ENCODE measurements around the gene SOX8. TPM values are rescaled to one million over a fixed set of nuclear protein-coding genes. Genes with fewer than 3 reads are reported as not detected.

SOX8 gene
- total RNA-seq, 1 donor from 2014 or later = 0.89 TPM

DNA sequence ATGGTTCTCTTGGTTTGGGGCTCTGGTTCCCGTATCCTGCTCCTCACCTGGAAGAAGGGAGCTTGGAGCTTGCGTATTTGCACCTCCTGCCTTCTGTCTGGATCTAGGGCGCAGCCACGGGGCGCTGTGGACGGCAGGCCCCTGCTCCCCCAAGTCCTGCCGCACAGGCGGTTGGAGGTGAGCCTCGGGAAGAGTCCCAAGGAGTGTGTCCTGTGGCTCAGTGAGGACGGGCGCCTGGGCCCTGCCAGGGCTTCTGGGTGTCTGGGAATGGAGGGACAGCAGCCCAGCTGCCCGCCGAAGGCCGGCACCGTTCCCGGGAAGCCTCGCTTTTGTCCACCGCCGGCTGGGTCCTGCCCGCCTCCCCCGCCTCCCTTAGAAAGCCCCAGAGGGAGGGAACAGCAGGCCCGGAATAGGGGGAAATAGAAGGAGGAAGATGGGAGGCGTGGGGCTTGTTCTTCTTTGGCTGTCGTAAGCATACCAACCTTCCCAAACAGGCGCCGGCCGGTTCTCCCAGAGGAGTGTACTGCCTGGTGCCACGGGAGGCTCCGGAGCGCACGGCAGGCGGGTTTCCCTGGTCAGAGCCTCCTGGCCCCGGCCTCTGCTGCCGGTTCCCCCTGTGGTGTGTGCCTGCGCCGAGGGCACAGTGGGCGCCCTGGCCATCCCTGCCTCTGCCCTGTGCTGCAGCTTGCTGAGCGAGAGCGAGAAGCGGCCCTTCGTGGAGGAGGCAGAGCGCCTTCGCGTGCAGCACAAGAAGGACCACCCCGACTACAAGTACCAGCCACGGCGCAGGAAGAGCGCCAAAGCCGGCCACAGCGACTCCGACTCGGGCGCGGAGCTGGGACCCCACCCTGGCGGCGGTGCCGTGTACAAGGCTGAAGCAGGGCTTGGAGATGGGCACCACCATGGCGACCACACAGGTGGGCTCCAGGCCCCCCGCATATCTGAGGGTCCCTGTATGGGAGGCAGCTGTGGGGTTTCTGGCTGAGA is 1.8 kb downstream of the SOX8 start:
- intact Hi-C loops (cut with DNase I) = no loop called here
- ATAC-seq = no peak
- DNase-seq (ENCODE audit: missing footprints) = no peak

DNA sequence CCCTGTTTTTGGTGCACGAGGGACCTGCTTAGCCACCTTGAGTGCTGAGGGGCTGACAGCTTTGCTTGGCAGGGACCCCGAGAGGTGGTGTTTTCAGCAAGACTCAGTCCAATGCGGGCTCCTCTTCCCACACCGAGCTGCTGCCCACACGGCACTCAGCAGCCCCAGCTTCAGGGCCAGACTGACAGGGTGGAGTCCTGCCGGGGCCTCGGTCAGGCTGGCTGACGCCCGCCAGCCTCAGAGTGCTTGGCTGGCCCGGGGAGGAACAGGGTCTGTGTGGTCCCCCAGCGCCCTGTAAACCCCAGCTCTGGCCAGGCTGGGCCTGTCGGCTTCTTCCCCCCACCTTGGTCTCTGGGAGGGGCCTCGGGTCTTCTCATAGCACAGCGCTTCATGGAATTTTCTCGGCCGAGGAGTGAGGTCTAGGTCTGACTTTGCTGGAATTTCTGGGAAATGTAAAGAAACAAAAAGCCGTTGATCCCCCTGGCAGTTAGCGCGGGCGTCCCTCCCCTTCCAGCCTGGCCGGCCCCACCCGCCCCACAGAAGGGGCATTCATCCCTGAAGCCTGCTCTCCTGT is 2.6 kb downstream of the SOX8 start:
- no peak for DNase-seq (ENCODE audit: missing footprints)
- intact Hi-C loops (cut with DNase I) = no loop called here
- no peak for ATAC-seq

DNA sequence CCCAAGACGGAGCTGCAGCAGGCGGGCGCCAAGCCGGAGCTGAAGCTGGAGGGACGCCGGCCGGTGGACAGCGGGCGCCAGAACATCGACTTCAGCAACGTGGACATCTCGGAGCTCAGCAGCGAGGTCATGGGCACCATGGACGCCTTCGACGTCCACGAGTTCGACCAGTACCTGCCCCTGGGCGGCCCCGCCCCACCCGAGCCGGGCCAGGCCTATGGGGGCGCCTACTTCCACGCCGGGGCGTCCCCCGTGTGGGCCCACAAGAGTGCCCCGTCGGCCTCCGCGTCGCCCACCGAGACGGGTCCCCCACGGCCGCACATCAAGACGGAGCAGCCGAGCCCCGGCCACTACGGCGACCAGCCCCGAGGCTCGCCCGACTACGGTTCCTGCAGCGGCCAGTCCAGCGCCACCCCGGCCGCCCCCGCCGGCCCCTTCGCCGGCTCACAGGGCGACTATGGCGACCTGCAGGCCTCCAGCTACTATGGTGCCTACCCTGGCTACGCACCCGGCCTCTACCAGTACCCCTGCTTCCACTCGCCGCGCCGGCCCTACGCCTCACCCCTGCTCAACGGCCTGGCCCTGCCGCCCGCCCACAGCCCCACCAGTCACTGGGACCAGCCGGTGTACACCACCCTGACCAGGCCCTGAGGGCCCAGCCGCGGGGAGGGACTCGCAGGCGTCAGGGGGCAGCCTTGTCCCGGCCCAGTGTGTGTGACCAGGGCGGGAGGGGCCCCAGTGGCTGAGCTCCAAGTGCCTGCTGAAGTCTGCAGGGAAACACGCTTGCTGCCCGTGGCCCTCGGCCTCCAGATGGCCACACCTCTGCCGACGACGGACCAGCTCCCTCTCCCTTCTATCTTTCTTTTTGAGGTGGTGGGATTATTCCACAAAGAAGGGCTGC is 3.4 kb downstream of the SOX8 start:
- peak; percentile 68 for DNase-seq (ENCODE audit: missing footprints)
- intact Hi-C loops (cut with DNase I) = no loop called here
- no peak for ATAC-seq

DNA sequence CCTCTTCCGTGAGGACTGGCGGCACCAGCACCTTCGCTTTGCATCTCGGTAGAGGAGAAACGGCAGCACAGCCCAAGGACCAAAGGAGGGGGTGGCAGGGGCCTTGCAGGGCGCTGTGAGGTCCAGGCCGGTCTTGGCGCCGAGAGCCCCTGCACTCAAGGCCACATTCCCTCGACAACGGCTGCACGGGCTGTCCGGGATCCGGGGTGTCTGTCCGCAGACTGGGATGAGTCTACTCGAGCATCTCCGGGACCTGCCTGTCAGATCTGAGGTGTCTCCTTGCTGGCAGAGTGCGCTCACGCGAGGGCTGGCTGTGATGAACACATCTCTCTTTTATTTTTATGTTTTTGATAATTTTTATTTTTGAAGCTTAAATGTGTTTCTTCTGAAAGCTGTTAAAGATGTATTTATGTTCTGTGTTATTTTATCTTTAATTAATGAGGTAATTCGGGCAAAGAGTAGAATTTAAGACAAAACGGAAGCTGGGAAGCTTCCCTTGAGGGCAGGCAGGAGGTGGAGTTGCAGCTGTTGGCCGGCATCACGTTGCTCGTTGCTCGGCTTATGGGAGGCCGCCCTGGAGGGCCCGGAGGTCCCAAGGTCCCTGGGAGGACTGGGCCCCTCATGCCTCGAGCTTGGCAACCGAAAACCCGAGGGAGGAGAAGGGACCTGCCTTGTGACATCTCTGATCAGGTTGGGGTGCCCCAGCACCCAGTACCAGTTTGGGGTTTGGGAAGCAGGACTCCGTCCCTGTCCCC is 4.3 kb downstream of the SOX8 start:
- intact Hi-C loops (cut with DNase I) = no loop called here
- ATAC-seq = no peak
- DNase-seq (ENCODE audit: missing footprints) = no peak

DNA sequence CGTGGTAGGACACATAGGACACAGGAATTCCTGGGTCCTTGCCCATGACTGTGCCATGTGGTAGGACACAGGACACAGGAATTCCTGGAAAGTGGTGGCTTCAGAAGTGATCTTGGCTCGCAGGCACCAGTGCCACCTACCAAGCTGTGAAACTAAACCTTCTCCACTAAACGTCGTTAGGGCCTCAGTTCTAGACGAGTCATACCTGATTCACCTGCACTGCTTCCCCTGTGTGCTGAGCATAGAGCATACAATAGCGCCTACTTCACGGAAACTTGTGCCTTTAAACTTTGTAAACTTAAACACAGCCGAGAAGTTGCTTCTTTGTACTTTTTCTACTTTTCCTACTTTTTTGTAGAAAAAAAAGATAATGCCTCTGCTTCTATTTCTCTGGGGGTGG is 4.8 kb downstream of the SOX8 start:
- intact Hi-C loops (cut with DNase I) = no loop called here
- ATAC-seq (no peak), DNase-seq (ENCODE audit: missing footprints) (no peak)

DNA sequence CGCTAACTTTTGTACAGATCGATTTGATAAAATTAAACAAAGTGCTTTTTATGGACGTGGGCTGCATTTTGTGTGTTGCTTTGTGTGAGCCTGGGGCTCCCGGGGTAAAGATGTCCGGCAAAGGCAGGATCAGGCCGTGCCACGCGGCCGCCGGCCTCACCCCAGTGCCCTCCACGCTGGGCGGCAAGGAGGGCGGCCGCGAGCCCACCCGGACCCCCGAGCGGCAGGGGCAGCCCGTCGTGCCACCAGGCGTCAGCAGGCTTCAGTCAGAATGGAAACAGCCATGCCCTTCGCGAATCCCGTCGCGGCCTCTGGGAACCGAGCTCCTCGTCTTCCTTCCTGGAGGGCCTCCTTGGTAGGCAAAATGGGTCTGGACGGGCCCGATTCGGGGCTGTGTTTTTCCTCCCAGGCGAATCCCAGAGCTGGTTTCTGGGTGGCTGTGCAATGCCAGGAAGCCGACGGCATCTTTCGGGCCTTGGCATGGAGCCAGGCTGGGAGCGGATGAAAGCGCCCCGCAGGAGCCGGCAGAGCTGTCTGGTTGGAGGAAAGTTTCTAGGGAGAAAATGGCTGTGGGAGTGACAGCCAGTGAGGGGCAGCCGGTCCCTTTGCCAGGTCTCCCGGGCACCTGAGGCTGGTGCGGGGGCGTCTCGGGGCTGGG is 5.5 kb downstream of the SOX8 start:
- DNase-seq (ENCODE audit: missing footprints) = no peak
- intact Hi-C loops (cut with DNase I) = no loop called here
- ATAC-seq = no peak

GRCh38 chr16:987906-988305 is 6.3 kb downstream of the SOX8 start:
- intact Hi-C loops (cut with DNase I) = no loop called here
- DNase-seq (ENCODE audit: missing footprints) (no peak), ATAC-seq (no peak)

DNA sequence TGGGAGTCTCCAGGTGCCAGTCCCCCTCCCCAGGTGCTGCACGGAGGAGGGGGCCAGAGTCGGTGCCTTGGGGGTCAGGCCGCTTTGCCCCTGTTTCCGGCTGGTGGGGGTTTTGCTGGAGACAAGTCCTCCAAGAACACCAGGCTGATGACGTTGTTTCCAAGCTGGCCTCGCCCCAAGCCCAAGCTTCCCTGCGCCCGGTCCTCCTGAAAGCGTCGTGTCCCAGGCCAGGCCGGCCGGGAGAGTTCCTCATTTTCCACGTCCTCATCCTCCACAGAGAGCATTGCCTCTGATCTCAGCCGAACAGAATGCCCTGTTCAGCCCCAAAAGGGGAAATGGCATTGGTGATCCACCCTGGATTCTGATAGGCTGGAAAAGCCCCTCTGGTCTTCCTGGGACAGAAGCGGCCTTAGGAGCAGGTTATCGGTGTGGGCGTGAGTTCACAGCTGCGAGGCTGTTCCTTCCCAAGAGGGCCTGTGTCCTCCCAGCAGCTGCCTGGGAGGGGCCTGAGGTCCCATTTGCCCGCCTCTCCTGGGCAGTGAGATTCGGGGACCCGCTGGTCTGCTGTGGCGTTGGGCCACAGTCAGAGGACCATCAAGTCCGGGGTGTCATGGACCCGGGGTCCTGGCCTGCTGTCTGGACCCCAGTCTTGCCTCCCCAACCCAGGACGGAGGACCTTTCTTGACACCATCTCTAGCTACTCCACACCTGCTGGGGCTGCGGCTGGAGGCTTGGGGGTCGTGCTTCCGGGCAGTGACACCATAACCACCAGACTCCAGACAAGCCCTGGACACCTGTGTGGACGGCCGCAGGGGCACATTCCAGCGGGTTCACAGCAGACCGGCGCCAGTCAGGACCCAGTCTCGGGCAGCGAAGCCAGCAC is 7.1 kb downstream of the SOX8 start:
- DNase-seq (ENCODE audit: missing footprints) = no peak
- intact Hi-C loops (cut with DNase I) = no loop called here
- ATAC-seq = no peak

DNA sequence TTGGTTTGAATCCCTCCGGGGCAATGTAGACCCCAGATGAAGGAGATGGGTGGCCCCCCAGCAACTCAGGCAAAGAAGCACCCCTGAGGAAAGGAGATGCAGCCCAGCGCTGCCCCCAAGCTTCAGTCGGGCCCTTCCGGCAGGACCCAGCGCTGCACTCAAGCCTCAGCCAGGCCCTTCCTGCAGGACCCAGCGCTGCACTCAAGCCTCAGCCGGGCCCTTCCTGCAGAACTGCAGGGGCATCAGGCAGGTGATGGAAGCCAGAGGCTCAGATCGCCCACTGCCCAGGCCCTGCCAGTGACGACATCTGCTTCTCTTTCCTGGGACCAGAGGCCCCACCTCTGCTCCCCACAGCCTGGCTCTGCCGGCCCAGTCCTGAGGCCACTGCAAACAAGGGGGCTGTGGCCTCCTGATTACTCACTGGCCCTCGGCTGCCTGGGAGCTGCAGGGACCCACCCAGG is 7.8 kb downstream of the SOX8 start:
- DNase-seq (ENCODE audit: missing footprints) = no peak
- ATAC-seq = no peak
- intact Hi-C loops (cut with DNase I) = no loop called here

GRCh38 chr16:990516-991291 is 9.1 kb downstream of the SOX8 start:
- DNase-seq (ENCODE audit: missing footprints) (peak; percentile 53), ATAC-seq (no peak)
- intact Hi-C loops (cut with DNase I) = no loop called here

- intact Hi-C loops (cut with DNase I) = no loop called here
- no peak for ATAC-seq
- DNase-seq (ENCODE audit: missing footprints) = no peak
Measured at GRCh38 chr16:991345-991744, 9.8 kb downstream of the SOX8 start.

- intact Hi-C loops (cut with DNase I) = no loop called here
- ATAC-seq (no peak), DNase-seq (ENCODE audit: missing footprints) (no peak)
Measured at GRCh38 chr16:991773-992172, 10.2 kb downstream of the SOX8 start.

DNA sequence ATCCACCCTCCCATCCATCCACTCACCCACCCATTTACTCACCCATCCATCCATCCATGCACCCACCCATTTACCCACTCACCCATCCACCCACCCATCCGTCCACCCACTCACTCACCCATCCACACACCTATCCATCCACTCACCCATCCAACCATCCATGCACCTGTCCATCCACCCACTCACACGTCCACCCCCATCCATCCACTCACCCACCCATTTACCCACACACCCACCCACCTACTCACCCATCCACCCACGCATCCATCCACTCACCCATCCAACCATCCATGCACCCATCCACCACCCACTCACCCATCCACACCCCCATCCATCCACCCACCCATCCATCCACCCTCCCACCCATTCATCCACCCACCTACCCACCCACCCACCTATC is 12.2 kb downstream of the SOX8 start:
- ATAC-seq (no peak), DNase-seq (ENCODE audit: missing footprints) (no peak)
- intact Hi-C loops (cut with DNase I) = no loop called here

- ATAC-seq (no peak), DNase-seq (ENCODE audit: missing footprints) (no peak)
- intact Hi-C loops (cut with DNase I) = no loop called here
Measured at GRCh38 chr16:995087-995486, 13.5 kb downstream of the SOX8 start.

- ATAC-seq (no peak), DNase-seq (ENCODE audit: missing footprints) (no peak)
- intact Hi-C loops (cut with DNase I) = loop anchor here (2.0 kb wide), 1 partner anchor 15 kb away; the partner anchor contains the start of gene SOX8
Measured at GRCh38 chr16:995783-996182, 14.2 kb downstream of the SOX8 start.

- DNase-seq (ENCODE audit: missing footprints) = no peak
- intact Hi-C loops (cut with DNase I) = loop anchor here (2.0 kb wide), 1 partner anchor 16 kb away; the partner anchor contains the start of gene SOX8
- ATAC-seq = no peak
Measured at GRCh38 chr16:996681-997080, 15.1 kb downstream of the SOX8 start.

Measured in Right ventricle myocardium inferior (tissue), 1 donor.